ENCODE measurements around the gene COL17A1.
A peak's percentile ranks its signal among the peaks of the same experiment; 100 is the strongest.

COL17A1 gene

GRCh38 chr10:104049504-104050250 is 36.0 kb downstream of the COL17A1 start:
- no peak for DNase-seq (ENCODE audit: low spot score)

GRCh38 chr10:104046651-104047050 is 39.0 kb downstream of the COL17A1 start:
- no peak for DNase-seq (ENCODE audit: low spot score)

- peak; percentile 71 for DNase-seq (ENCODE audit: low spot score)
Observed at GRCh38 chr10:104045151-104046089, 40.3 kb downstream of the COL17A1 start.

GRCh38 chr10:104043854-104044253 is 41.8 kb downstream of the COL17A1 start:
- no peak for DNase-seq (ENCODE audit: low spot score)

GRCh38 chr10:104043185-104043830 is 42.4 kb downstream of the COL17A1 start:
- DNase-seq (ENCODE audit: low spot score), result no peak

- DNase-seq (ENCODE audit: low spot score), result no peak
Observed at GRCh38 chr10:104041891-104042535, 43.7 kb downstream of the COL17A1 start.

GRCh38 chr10:104040862-104041789 is 44.6 kb downstream of the COL17A1 start:
- DNase-seq (ENCODE audit: low spot score), result no peak

- no peak for DNase-seq (ENCODE audit: low spot score)
Observed at GRCh38 chr10:104040382-104040781, 45.3 kb downstream of the COL17A1 start.

GRCh38 chr10:104038958-104039752 is 46.5 kb downstream of the COL17A1 start:
- no peak for DNase-seq (ENCODE audit: low spot score)

GRCh38 chr10:104038537-104038936 is 47.1 kb downstream of the COL17A1 start:
- DNase-seq (ENCODE audit: low spot score), result no peak

GRCh38 chr10:104037261-104037951 is 48.3 kb downstream of the COL17A1 start:
- DNase-seq (ENCODE audit: low spot score), result no peak

- no peak for DNase-seq (ENCODE audit: low spot score)
Observed at GRCh38 chr10:104036518-104037260, 49.0 kb downstream of the COL17A1 start.

GRCh38 chr10:104036069-104036384 is 49.7 kb downstream of the COL17A1 start:
- no peak for DNase-seq (ENCODE audit: low spot score)

- DNase-seq (ENCODE audit: low spot score), result no peak
Observed at GRCh38 chr10:104035194-104036068, 50.2 kb downstream of the COL17A1 start.

- DNase-seq (ENCODE audit: low spot score), result no peak
Observed at GRCh38 chr10:104034401-104035193, 51.1 kb downstream of the COL17A1 start.

GRCh38 chr10:104033966-104034365 is 51.7 kb downstream of the COL17A1 start:
- no peak for DNase-seq (ENCODE audit: low spot score)

GRCh38 chr10:104033401-104033930 is 52.2 kb downstream of the COL17A1 start:
- DNase-seq (ENCODE audit: low spot score), result no peak

All from putamen (tissue), 1 donor.